GM19452 (cell line): ENCODE results near the gene PROB1.
"Not testable (repeated sequence)": the region's sequence is repeated elsewhere in the genome, so short reads cannot be mapped to it uniquely, and the experiment has no call there.

Experiments used
- ATAC-seq: cut with Tn5 transposase; IDR thresholded peaks from one replicate; pipeline ENCODE4 v1.9.1; 2021; ENCODE audit not compliant: unreplicated experiment

PROB1 gene

GRCh38 chr5:139413153-139413552 is 18.2 kb upstream of the PROB1 start:
- no peak for ATAC-seq

GRCh38 chr5:139410993-139411828 is 16.3 kb upstream of the PROB1 start:
- no peak for ATAC-seq

GRCh38 chr5:139410121-139410992 is 15.5 kb upstream of the PROB1 start:
- no peak for ATAC-seq

GRCh38 chr5:139409116-139409515 is 14.2 kb upstream of the PROB1 start:
- not testable (repeated sequence) for ATAC-seq

- ATAC-seq, result no peak
Observed at GRCh38 chr5:139408191-139408590, 13.3 kb upstream of the PROB1 start.

- no peak for ATAC-seq
Observed at GRCh38 chr5:139407517-139407916, 12.6 kb upstream of the PROB1 start.

GRCh38 chr5:139406963-139407362 is 12.1 kb upstream of the PROB1 start:
- no peak for ATAC-seq

GRCh38 chr5:139404484-139404840 is 9.6 kb upstream of the PROB1 start:
- ATAC-seq, result no peak

- peak; percentile 87 for ATAC-seq
Observed at GRCh38 chr5:139403787-139404483, 9.0 kb upstream of the PROB1 start, which contains the start of gene SPATA24. TSS of gene SPATA24 (minus strand) at chr5:139404089. CDS start at chr5:139404060, 29 bp downstream.

- ATAC-seq, result no peak
Observed at GRCh38 chr5:139403418-139403786, 8.5 kb upstream of the PROB1 start.

GRCh38 chr5:139402561-139403158 is 7.8 kb upstream of the PROB1 start:
- no peak for ATAC-seq

- no peak for ATAC-seq
Observed at GRCh38 chr5:139401546-139401945, 6.6 kb upstream of the PROB1 start.

GRCh38 chr5:139399501-139400121 is 4.7 kb upstream of the PROB1 start:
- peak; percentile 24 for ATAC-seq

GRCh38 chr5:139397921-139398320 is 3.0 kb upstream of the PROB1 start:
- no peak for ATAC-seq

- no peak for ATAC-seq
Observed at GRCh38 chr5:139396691-139397090, 1.8 kb upstream of the PROB1 start.

GRCh38 chr5:139395844-139396640 is 1.1 kb upstream of the PROB1 start:
- ATAC-seq, result no peak

- ATAC-seq, result no peak
Observed at GRCh38 chr5:139394123-139394653, 716 bp downstream of the PROB1 start.

GRCh38 chr5:139393497-139394122 is 1.3 kb downstream of the PROB1 start:
- ATAC-seq, result no peak
